ENCODE data around the gene POMC. TPM values are rescaled to one million over a fixed set of nuclear protein-coding genes. Genes with fewer than 3 reads are reported as not detected.

POMC gene
- total RNA-seq, 2 experiments from 2014 or later = 4.5 TPM

- intact Hi-C loops (cut with DNase I, micrococcal nuclease) = no loop called here
- no peak overlapping the region for H3K27ac Mint-ChIP-seq
- CTCF ChIA-PET = no interaction called here
- Histone ChIP-seq H3K4me3 (ENCODE audit: low read length) (no peak overlapping the region), H3K27me3 (ENCODE audit: control insufficient read depth in 1 of 2, insufficient read depth in 2 of 2, low read length in 2 of 2) (no peaks in the 10 kb centered on the region), H3K36me3 (ENCODE audit: insufficient read depth, low read length) (no peaks in the 10 kb centered on the region), H3K9me3 (ENCODE audit: control insufficient read depth in 1 of 2, insufficient read depth in 1 of 2, low read length in 2 of 2) (no peaks in the 10 kb centered on the region), H3K27ac (ENCODE audit: low read depth in 1 of 2, low read length in 2 of 2) (no peak overlapping the region), H3K4me1 (ENCODE audit: insufficient read depth, low read length) (peaks cover 15% of the 10 kb centered on the region)
- DNase-seq = no peak
- H3K4me1 Mint-ChIP-seq (ENCODE audit: low read depth) = peaks cover 14% of the 10 kb centered on the region
- H3K36me3 Mint-ChIP-seq (ENCODE audit: low read depth) = no peaks in the 10 kb centered on the region
- no peak for TF ChIP-seq CTCF (IDR thresholded peaks at IDR 0.05)
- H3K4me3 Mint-ChIP-seq = no peak overlapping the region
- POLR2A ChIA-PET = no interaction called here
- no peaks in the 10 kb centered on the region for H3K27me3 Mint-ChIP-seq
- no peak for ATAC-seq (ENCODE audit: poor library complexity)
- no peaks in the 10 kb centered on the region for H3K9me3 Mint-ChIP-seq
Observed at GRCh38 chr2:25201265-25201664, 32.9 kb upstream of the POMC start.

- intact Hi-C loops (cut with DNase I, micrococcal nuclease) = loop anchor here in 1 of 2 experiments (5.0 kb wide), 1 partner anchor 786 kb away; no protein-coding TSS in a partner anchor
- no peak overlapping the region for H3K27ac ChIP-seq (ENCODE audit: low read depth in 1 of 2, low read length in 2 of 2)
- H3K4me1 ChIP-seq (ENCODE audit: insufficient read depth, low read length) = peaks cover 20% of the 10 kb centered on the region
- H3K9me3 Mint-ChIP-seq = no peaks in the 10 kb centered on the region
- H3K9me3 ChIP-seq (ENCODE audit: control insufficient read depth in 1 of 2, insufficient read depth in 1 of 2, low read length in 2 of 2) = no peaks in the 10 kb centered on the region
- H3K27me3 ChIP-seq (ENCODE audit: control insufficient read depth in 1 of 2, insufficient read depth in 2 of 2, low read length in 2 of 2) = no peaks in the 10 kb centered on the region
- H3K4me1 Mint-ChIP-seq (ENCODE audit: low read depth) = peaks cover 18% of the 10 kb centered on the region
- no peaks in the 10 kb centered on the region for H3K27me3 Mint-ChIP-seq
- TF ChIP-seq CTCF (IDR thresholded peaks at IDR 0.05) = no peak
- DNase-seq (no peak), ATAC-seq (ENCODE audit: poor library complexity) (no peak)
- H3K4me3 ChIP-seq (ENCODE audit: low read length) = no peak overlapping the region
- H3K4me3 Mint-ChIP-seq = no peak overlapping the region
- POLR2A ChIA-PET = interaction anchor here (0.6 kb wide), 1 partner anchor 206 kb away, joined by 3 read pairs; no protein-coding TSS in a partner anchor
- CTCF ChIA-PET = no interaction called here
- H3K36me3 Mint-ChIP-seq (ENCODE audit: low read depth) = no peaks in the 10 kb centered on the region
- H3K36me3 ChIP-seq (ENCODE audit: insufficient read depth, low read length) = no peaks in the 10 kb centered on the region
- no peak overlapping the region for H3K27ac Mint-ChIP-seq
Observed at GRCh38 chr2:25198576-25198975, 30.2 kb upstream of the POMC start.

- Histone ChIP-seq H3K4me3 (ENCODE audit: low read length) (no peak overlapping the region), H3K9me3 (ENCODE audit: control insufficient read depth in 1 of 2, insufficient read depth in 1 of 2, low read length in 2 of 2) (no peaks in the 10 kb centered on the region), H3K27ac (ENCODE audit: low read depth in 1 of 2, low read length in 2 of 2) (no peak overlapping the region), H3K4me1 (ENCODE audit: insufficient read depth, low read length) (peaks cover 20% of the 10 kb centered on the region), H3K36me3 (ENCODE audit: insufficient read depth, low read length) (no peaks in the 10 kb centered on the region), H3K27me3 (ENCODE audit: control insufficient read depth in 1 of 2, insufficient read depth in 2 of 2, low read length in 2 of 2) (no peaks in the 10 kb centered on the region)
- Mint-ChIP-seq H3K27me3 (no peaks in the 10 kb centered on the region), H3K9me3 (no peaks in the 10 kb centered on the region), H3K27ac (no peak overlapping the region), H3K4me3 (no peak overlapping the region), H3K4me1 (ENCODE audit: low read depth) (peaks cover 18% of the 10 kb centered on the region), H3K36me3 (ENCODE audit: low read depth) (no peaks in the 10 kb centered on the region)
- no peak for ATAC-seq (ENCODE audit: poor library complexity)
- TF ChIP-seq CTCF (IDR thresholded peaks at IDR 0.05) = no peak
- DNase-seq = no peak
- POLR2A ChIA-PET = no interaction called here
- intact Hi-C loops (cut with DNase I, micrococcal nuclease) = loop anchor here in 1 of 2 experiments (5.0 kb wide), 1 partner anchor 786 kb away; no protein-coding TSS in a partner anchor
- CTCF ChIA-PET = no interaction called here
Observed at GRCh38 chr2:25198209-25198525, 29.8 kb upstream of the POMC start.

All from CD4-positive, alpha-beta T cell (primary cell).